Measurements from ENCODE around the gene SPINDOC. TPM values are rescaled to one million over a fixed set of nuclear protein-coding genes. Genes with fewer than 3 reads are reported as not detected.
"Not testable (repeated sequence)": the region's sequence is repeated elsewhere in the genome, so short reads cannot be mapped to it uniquely, and the experiment has no call there.

The SPINDOC gene
- total and polyA plus RNA-seq, 4 donors, result 0.42 to 3.8 (median 2.9) TPM

DNA sequence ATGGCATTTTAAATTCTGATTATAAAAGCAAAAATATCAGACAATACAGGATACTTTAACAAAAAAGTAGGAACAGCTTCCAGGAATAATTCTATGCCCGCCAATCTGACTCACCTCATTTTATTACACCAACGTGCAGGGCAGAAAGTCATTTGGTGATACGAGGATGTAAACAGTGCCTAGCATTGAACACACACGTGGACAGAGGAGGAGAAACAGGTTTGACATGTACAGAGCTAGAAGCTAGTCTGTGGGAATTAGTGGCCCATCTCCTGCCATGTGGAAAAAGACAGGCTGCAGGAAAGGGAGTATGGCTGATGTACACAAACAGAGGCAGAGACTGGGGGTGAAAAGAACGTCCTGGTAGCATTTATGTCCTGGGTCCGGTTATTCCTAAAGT is 9.0 kb upstream of the SPINDOC start (continued):
- TF ChIP-seq, protein P1, sequence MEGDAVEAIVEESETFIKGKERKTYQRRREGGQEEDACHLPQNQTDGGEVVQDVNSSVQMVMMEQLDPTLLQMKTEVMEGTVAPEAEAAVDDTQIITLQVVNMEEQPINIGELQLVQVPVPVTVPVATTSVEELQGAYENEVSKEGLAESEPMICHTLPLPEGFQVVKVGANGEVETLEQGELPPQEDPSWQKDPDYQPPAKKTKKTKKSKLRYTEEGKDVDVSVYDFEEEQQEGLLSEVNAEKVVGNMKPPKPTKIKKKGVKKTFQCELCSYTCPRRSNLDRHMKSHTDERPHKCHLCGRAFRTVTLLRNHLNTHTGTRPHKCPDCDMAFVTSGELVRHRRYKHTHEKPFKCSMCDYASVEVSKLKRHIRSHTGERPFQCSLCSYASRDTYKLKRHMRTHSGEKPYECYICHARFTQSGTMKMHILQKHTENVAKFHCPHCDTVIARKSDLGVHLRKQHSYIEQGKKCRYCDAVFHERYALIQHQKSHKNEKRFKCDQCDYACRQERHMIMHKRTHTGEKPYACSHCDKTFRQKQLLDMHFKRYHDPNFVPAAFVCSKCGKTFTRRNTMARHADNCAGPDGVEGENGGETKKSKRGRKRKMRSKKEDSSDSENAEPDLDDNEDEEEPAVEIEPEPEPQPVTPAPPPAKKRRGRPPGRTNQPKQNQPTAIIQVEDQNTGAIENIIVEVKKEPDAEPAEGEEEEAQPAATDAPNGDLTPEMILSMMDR (IDR thresholded peaks at IDR 0.05; ENCODE audit: low read depth, low read length, missing input control), result no peak
- TF ChIP-seq, protein P2, sequence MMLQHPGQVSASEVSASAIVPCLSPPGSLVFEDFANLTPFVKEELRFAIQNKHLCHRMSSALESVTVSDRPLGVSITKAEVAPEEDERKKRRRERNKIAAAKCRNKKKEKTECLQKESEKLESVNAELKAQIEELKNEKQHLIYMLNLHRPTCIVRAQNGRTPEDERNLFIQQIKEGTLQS (IDR thresholded peaks at IDR 0.05), result no peak
- no peak for TF ChIP-seq EGR1 (IDR thresholded peaks at IDR 0.05; ENCODE audit: low read depth in 2 of 2)

DNA sequence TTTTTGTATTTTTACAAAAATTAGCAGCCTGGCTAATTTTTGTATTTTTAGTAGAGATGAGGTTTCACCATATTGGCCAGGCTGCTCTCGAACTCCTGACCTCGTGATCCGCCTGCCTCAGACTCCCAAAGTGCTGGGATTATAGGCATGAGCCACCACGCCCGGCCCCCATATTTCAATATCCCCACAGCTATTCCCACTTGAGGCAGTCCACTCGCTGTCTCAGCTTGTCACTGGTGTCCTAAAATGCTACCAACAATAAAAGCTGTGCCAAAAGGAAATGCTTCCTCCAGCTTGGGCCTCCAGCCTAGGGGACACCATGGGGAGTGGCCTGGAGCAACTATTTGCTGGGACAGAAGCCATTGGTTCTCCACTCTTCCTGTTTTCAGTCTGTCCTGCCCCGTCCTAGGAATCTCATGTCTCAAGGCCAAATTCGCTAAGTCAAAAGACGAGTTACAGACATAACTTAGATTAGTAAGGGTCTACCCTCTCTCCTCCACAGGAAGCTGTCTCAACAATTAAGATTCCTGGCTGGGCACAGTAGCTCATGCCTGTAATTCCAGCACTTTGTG is 7.3 kb upstream of the SPINDOC start:
- no peak overlapping the region for H3K4me3 ChIP-seq (ENCODE audit: low read depth in 1 of 3, low read length in 3 of 3)
- no peaks in the 10 kb centered on the region for H3K27me3 ChIP-seq (ENCODE audit: control insufficient read depth in 4 of 4, insufficient read depth in 4 of 4, low read length in 3 of 4)
- H3K9ac ChIP-seq (ENCODE audit: low read depth in 1 of 2, low read length in 2 of 2), result no peak overlapping the region
- H3K4me1 ChIP-seq (ENCODE audit: control insufficient read depth in 4 of 4, insufficient read depth in 4 of 4, low read length in 3 of 4), result no peaks in the 10 kb centered on the region
- DNase-seq (ENCODE audit: low spot score), result no peak
- WGBS, result 78% methylated on average over 9 of the region's 9 CpGs
- no peaks in the 10 kb centered on the region for H3K9me3 ChIP-seq (ENCODE audit: control insufficient read depth in 4 of 4, low read length in 3 of 4)
- no peak overlapping the region for H3K27ac ChIP-seq (ENCODE audit: low read depth in 1 of 2, low read length in 2 of 2)
- TF ChIP-seq FOXA1 (IDR thresholded peaks at IDR 0.05), result no peak
- peak; percentile 72 for TF ChIP-seq NR2F2 (IDR thresholded peaks at IDR 0.05)
- TF ChIP-seq JUND (IDR thresholded peaks at IDR 0.05), result no peak
- TF ChIP-seq TAF1 (conservative IDR thresholded peaks at IDR 0.05), result no peak
- TF ChIP-seq SP1 (IDR thresholded peaks at IDR 0.05), result peak; percentile 55
- TF ChIP-seq, protein P3, sequence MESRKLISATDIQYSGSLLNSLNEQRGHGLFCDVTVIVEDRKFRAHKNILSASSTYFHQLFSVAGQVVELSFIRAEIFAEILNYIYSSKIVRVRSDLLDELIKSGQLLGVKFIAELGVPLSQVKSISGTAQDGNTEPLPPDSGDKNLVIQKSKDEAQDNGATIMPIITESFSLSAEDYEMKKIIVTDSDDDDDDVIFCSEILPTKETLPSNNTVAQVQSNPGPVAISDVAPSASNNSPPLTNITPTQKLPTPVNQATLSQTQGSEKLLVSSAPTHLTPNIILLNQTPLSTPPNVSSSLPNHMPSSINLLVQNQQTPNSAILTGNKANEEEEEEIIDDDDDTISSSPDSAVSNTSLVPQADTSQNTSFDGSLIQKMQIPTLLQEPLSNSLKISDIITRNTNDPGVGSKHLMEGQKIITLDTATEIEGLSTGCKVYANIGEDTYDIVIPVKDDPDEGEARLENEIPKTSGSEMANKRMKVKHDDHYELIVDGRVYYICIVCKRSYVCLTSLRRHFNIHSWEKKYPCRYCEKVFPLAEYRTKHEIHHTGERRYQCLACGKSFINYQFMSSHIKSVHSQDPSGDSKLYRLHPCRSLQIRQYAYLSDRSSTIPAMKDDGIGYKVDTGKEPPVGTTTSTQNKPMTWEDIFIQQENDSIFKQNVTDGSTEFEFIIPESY (IDR thresholded peaks at IDR 0.05), result no peak
- no peak for TF ChIP-seq YY1 (IDR thresholded peaks at IDR 0.05)
- TF ChIP-seq RAD21 (IDR thresholded peaks at IDR 0.05), result peak in 1 of 2 donors; percentile 14
- no peak for TF ChIP-seq FOXA2 (IDR thresholded peaks at IDR 0.05)
- TF ChIP-seq, protein P4, sequence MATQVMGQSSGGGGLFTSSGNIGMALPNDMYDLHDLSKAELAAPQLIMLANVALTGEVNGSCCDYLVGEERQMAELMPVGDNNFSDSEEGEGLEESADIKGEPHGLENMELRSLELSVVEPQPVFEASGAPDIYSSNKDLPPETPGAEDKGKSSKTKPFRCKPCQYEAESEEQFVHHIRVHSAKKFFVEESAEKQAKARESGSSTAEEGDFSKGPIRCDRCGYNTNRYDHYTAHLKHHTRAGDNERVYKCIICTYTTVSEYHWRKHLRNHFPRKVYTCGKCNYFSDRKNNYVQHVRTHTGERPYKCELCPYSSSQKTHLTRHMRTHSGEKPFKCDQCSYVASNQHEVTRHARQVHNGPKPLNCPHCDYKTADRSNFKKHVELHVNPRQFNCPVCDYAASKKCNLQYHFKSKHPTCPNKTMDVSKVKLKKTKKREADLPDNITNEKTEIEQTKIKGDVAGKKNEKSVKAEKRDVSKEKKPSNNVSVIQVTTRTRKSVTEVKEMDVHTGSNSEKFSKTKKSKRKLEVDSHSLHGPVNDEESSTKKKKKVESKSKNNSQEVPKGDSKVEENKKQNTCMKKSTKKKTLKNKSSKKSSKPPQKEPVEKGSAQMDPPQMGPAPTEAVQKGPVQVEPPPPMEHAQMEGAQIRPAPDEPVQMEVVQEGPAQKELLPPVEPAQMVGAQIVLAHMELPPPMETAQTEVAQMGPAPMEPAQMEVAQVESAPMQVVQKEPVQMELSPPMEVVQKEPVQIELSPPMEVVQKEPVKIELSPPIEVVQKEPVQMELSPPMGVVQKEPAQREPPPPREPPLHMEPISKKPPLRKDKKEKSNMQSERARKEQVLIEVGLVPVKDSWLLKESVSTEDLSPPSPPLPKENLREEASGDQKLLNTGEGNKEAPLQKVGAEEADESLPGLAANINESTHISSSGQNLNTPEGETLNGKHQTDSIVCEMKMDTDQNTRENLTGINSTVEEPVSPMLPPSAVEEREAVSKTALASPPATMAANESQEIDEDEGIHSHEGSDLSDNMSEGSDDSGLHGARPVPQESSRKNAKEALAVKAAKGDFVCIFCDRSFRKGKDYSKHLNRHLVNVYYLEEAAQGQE (IDR thresholded peaks at IDR 0.05), result no peak
- no peak for TF ChIP-seq HNF4G (IDR thresholded peaks at IDR 0.05)
- TF ChIP-seq, protein P1 (IDR thresholded peaks at IDR 0.05; ENCODE audit: low read depth, low read length, missing input control), result no peak
- TF ChIP-seq RXRA (IDR thresholded peaks at IDR 0.05), result peak in 1 of 2 donors; percentile 15
- H3K36me3 ChIP-seq (ENCODE audit: control insufficient read depth in 4 of 4, insufficient read depth in 3 of 4, low read depth in 1 of 4, low read length in 3 of 4), result no peaks in the 10 kb centered on the region

DNA sequence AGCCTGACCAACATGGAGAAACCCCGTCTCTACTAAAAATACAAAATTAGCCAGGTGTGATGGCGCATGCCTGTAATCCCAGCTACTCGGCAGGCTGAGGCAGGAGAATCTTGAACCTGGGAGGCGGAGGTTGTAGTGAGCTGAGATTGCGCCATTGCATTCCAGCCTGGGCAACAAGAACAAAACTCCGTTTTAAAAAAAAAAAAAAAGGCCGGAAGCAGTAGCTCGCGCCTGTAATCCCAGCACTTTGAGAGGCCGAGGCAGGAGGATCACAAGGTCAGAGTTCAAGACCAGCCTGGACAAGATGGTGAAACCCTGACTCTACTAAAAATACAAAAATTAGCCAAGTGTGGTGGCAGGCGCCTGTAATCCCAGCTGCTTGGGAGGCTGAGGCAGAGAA is 2.9 kb upstream of the SPINDOC start:
- not testable (repeated sequence) for H3K27me3 ChIP-seq (ENCODE audit: control insufficient read depth in 4 of 4, insufficient read depth in 4 of 4, low read length in 3 of 4); H3K9me3 ChIP-seq (ENCODE audit: control insufficient read depth in 4 of 4, low read length in 3 of 4); H3K27ac ChIP-seq (ENCODE audit: low read depth in 1 of 2, low read length in 2 of 2); H3K9ac ChIP-seq (ENCODE audit: low read depth in 1 of 2, low read length in 2 of 2); DNase-seq (ENCODE audit: low spot score); H3K36me3 ChIP-seq (ENCODE audit: control insufficient read depth in 4 of 4, insufficient read depth in 3 of 4, low read depth in 1 of 4, low read length in 3 of 4); H3K4me3 ChIP-seq (ENCODE audit: low read depth in 1 of 3, low read length in 3 of 3)
- 82% methylated on average over 11 of the region's 11 CpGs for WGBS
- H3K4me1 ChIP-seq (ENCODE audit: control insufficient read depth in 4 of 4, insufficient read depth in 4 of 4, low read length in 3 of 4), result peaks cover 0 to 16% (median 11%) of the 10 kb centered on the region in 4 donors

Measured in liver (tissue), 9 donors.